Measurements from ENCODE around the gene FMN2. TPM values are rescaled to one million over a fixed set of nuclear protein-coding genes. Genes with fewer than 3 reads are reported as not detected.

FMN2 gene
- total RNA-seq, 1 experiment from 2014 or later: 0.59 TPM

DNA sequence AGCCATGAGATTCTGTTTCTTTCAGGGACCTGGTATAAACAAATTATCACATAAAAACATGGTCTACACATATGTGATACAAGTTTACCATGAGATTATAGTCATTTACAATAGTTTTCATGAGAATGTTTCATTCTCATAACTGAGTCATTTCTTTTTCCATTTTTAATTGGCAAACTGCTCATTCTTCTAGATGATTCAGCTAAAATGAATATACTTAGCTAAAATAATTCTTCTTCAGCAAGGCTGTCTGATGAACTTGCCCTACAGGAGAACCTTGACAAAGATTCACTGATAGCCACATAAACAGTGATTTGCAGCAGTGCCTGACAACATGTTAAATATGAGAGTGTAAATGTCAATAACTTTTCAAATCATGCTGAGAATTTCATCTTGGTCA lies 253.2 kb downstream of the FMN2 start:
- Mint-ChIP-seq H3K27me3 (ENCODE audit: low read depth) (no peaks in the 10 kb centered on the region), H3K9me3 (no peaks in the 10 kb centered on the region; a peak in 1 of 5 replicates), H3K4me3 (no peak overlapping the region), H3K36me3 (ENCODE audit: insufficient read depth in 1 of 3, low read depth in 3 of 3) (no peaks in the 10 kb centered on the region), H3K27ac (no peak overlapping the region), H3K4me1 (peaks cover 6 to 7% of the 10 kb centered on the region in 2 experiments; a peak in 3 of 4 replicates)
- H3K14ac ChIP-seq (ENCODE audit: insufficient read depth, low read length): no peak overlapping the region
- H3K9me3 ChIP-seq (ENCODE audit: control insufficient read depth, low read depth, low read length): no peaks in the 10 kb centered on the region
- H3T11ph ChIP-seq (ENCODE audit: low read length): no peak overlapping the region
- H3K27me3 ChIP-seq (ENCODE audit: insufficient read depth, low read length): no peaks in the 10 kb centered on the region
- H3K56ac ChIP-seq (ENCODE audit: insufficient read length, low read depth, low read length): no peak overlapping the region
- no peak overlapping the region for H3K23ac ChIP-seq (ENCODE audit: insufficient read length, low read depth, low read length)
- DNase-seq: no peak
- H3K4ac ChIP-seq (ENCODE audit: low read depth, low read length): no peak overlapping the region
- no peak overlapping the region for H2BK120ac ChIP-seq (ENCODE audit: low read depth, low read length, poor library complexity, severe bottlenecking)
- H3K4me1 ChIP-seq (ENCODE audit: insufficient read depth, low read length): no peaks in the 10 kb centered on the region
- H2BK20ac ChIP-seq (ENCODE audit: low read depth, low read length, poor library complexity, severe bottlenecking): no peak overlapping the region
- no peak overlapping the region for H4K91ac ChIP-seq (ENCODE audit: insufficient read length, low read depth, low read length)
- no peak overlapping the region for H4K5ac ChIP-seq (ENCODE audit: insufficient read length, low read depth, low read length)
- H2BK15ac ChIP-seq (ENCODE audit: low read depth, low read length): no peak overlapping the region
- no peaks in the 10 kb centered on the region for H3K23me2 ChIP-seq (ENCODE audit: insufficient read length, low read depth, low read length, poor library complexity, severe bottlenecking)
- no peaks in the 10 kb centered on the region for H4K20me1 ChIP-seq (ENCODE audit: control insufficient read depth, insufficient read depth, insufficient read length)
- no peak overlapping the region for H2AK5ac ChIP-seq (ENCODE audit: insufficient read length, low read length)
- H2BK5ac ChIP-seq (ENCODE audit: insufficient read length, low read length): no peak overlapping the region
- H4K8ac ChIP-seq (replicated peaks; ENCODE audit: insufficient read length, low read depth, low read length): no peak overlapping the region
- H3K18ac ChIP-seq (ENCODE audit: insufficient read length, low read depth, low read length): no peak overlapping the region
- TF ChIP-seq, protein P1, sequence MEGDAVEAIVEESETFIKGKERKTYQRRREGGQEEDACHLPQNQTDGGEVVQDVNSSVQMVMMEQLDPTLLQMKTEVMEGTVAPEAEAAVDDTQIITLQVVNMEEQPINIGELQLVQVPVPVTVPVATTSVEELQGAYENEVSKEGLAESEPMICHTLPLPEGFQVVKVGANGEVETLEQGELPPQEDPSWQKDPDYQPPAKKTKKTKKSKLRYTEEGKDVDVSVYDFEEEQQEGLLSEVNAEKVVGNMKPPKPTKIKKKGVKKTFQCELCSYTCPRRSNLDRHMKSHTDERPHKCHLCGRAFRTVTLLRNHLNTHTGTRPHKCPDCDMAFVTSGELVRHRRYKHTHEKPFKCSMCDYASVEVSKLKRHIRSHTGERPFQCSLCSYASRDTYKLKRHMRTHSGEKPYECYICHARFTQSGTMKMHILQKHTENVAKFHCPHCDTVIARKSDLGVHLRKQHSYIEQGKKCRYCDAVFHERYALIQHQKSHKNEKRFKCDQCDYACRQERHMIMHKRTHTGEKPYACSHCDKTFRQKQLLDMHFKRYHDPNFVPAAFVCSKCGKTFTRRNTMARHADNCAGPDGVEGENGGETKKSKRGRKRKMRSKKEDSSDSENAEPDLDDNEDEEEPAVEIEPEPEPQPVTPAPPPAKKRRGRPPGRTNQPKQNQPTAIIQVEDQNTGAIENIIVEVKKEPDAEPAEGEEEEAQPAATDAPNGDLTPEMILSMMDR (conservative IDR thresholded peaks at IDR 0.05): no peak
- H3K79me2 ChIP-seq (ENCODE audit: insufficient read depth, low read length): no peaks in the 10 kb centered on the region
- H3K4me2 ChIP-seq (ENCODE audit: insufficient read depth, insufficient read length, low read length): no peak overlapping the region
- no peak overlapping the region for H3K9ac ChIP-seq (ENCODE audit: extremely low read depth, insufficient read length, low read length)
- H2AFZ ChIP-seq (ENCODE audit: low read length): no peak overlapping the region
- no peak overlapping the region for H2BK12ac ChIP-seq (ENCODE audit: insufficient read length, low read depth, low read length)
- no peak overlapping the region for H3K27ac ChIP-seq (ENCODE audit: insufficient read length, low read depth, low read length)
- no peaks in the 10 kb centered on the region for H3K79me1 ChIP-seq (ENCODE audit: insufficient read depth, low read depth, low read length, poor library complexity, severe bottlenecking)
